Gastrocnemius medialis (tissue), 4 donors: Measurements from ENCODE around the gene SNRPN. TPM values are rescaled to one million over a fixed set of nuclear protein-coding genes. Genes with fewer than 3 reads are reported as not detected.

Experiments
- ATAC-seq, 2 donors: fragments of 150-250 bp; one replicate each; pipeline ENCODE4 v1.9.1; 2016
- DNase-seq, 2 donors: peaks; one replicate each; pipeline ENCODE4 v3.0.0-alpha.2; 2019
- H3K27ac ChIP-seq, 4 donors: fragments of 200-600 bp; sonication (generic); 1 replicate in 1 of 4; 2 replicates in 3 of 4; pipeline ENCODE4 v1.5.1; 2016 to 2018; ENCODE audit warnings: mild to moderate bottlenecking in 2 of 4, moderate library complexity in 1 of 4
- H3K27me3 ChIP-seq, 3 donors: fragments of 200-600 bp; sonication (generic) in 2 of 3; 1 replicate in 1 of 3; 2 replicates in 2 of 3; pipeline versions ENCODE4 v1.5.1 to v1.6.0; 2016 to 2019; ENCODE audit warnings: mild to moderate bottlenecking in 1 of 3, moderate library complexity in 1 of 3
- H3K36me3 ChIP-seq, 2 donors: fragments of 200-600 bp; sonication (generic) in 1 of 2; one replicate each; pipeline ENCODE4 v1.5.1; 2017 to 2018
- H3K4me1 ChIP-seq, 2 donors: fragments of 200-600 bp; sonication (generic) in 1 of 2; one replicate each; pipeline ENCODE4 v1.5.1; 2016 to 2017; ENCODE audit warnings: mild to moderate bottlenecking in 2 of 2
- H3K4me3 ChIP-seq, 4 donors: fragments of 200-600 bp; sonication (generic) in 3 of 4; 1 replicate in 1 of 4; 2 replicates in 3 of 4; pipeline ENCODE4 v1.5.1; 2016 to 2019; ENCODE audit warnings: mild to moderate bottlenecking in 2 of 4
- H3K9me3 ChIP-seq, 3 donors: fragments of 200-600 bp; sonication (generic) in 2 of 3; 1 replicate in 1 of 3; 2 replicates in 2 of 3; pipeline ENCODE4 v1.5.1; 2016 to 2019
- CTCF ChIP-seq, 5 experiments: fragments of 450-650 bp in 3 of 5; fragments of 200-600 bp in 2 of 5; sonication (generic) in 2 of 5; IDR thresholded peaks in 4 of 5; conservative IDR thresholded peaks in 1 of 5; 1 replicate in 4 of 5; 2 replicates in 1 of 5; pipeline ENCODE4 v1.5.1; 2016 to 2019; ENCODE audit warnings: antibody characterized with exemption in 5 of 5, mild to moderate bottlenecking in 3 of 5, moderate library complexity in 3 of 5
- POLR2A ChIP-seq, 2 donors: fragments of 450-650 bp; IDR thresholded peaks; one replicate each; pipeline ENCODE4 v1.6.1; 2017; ENCODE audit warnings: antibody characterized with exemption in 2 of 2, mild to moderate bottlenecking in 2 of 2, moderate library complexity in 2 of 2
- in situ Hi-C, 4 donors: fragments of 200-750 bp; cut with MboI; loops; one replicate each; pipeline versions ENCODE4 v1.15.0 to v1.8.0; 2017; ENCODE audit warnings: low sequenced_read_pairs in 4 of 4
- intact Hi-C: fragments of 100-400 bp; cut with DNase I; formaldehyde crosslinking; loops from one replicate; pipeline ENCODE4 v1.15.1; 2023; ENCODE audit warnings: low total_unique reads
- total RNA-seq, 4 donors: library from RNA; depleted of rRNA; stranded (reverse); fragments of >200 nt; gene quantifications; one replicate each; pipeline versions ENCODE4 v1.1.0 to v1.2.3, GENCODE V29; 2016

Gene SNRPN
- total RNA-seq, 4 donors from 2014 or later = 101 to 323 (median 181) TPM

- no peaks in the 10 kb centered on the region for H3K4me1 ChIP-seq
- H3K27me3 ChIP-seq = no peaks in the 10 kb centered on the region
- H3K36me3 ChIP-seq = peaks cover 0 to 39% of the 10 kb centered on the region in 2 donors
- TF ChIP-seq POLR2A (IDR thresholded peaks at IDR 0.05) (no peak), CTCF (IDR thresholded peaks at IDR 0.05 in 4 of 5, conservative IDR thresholded peaks at IDR 0.05 in 1 of 5) (no peak)
- no peak for ATAC-seq
- H3K27ac ChIP-seq = no peak overlapping the region
- in situ Hi-C loops = loop anchor here in 1 of 4 donors (10.0 kb wide), 1 partner anchor 63 kb away; no protein-coding TSS in a partner anchor
- no peak for DNase-seq
- intact Hi-C loops = no loop called here
- H3K9me3 ChIP-seq = no peaks in the 10 kb centered on the region
- H3K4me3 ChIP-seq = no peak overlapping the region
These were observed 67.4 kb downstream of the SNRPN start for GRCh38 chr15:25022233-25022632.

Other genes starting within 250 kb of the SNRPN start
- 10 to 100 TPM in 1 of 4 donors, 1 to 10 TPM in 3; 3.8 to 16.5 (median 6.0) TPM for gene SNURF, start within 50 bp of the SNRPN start, total RNA-seq